ENCODE measurements around the gene GPN2.

DNA sequence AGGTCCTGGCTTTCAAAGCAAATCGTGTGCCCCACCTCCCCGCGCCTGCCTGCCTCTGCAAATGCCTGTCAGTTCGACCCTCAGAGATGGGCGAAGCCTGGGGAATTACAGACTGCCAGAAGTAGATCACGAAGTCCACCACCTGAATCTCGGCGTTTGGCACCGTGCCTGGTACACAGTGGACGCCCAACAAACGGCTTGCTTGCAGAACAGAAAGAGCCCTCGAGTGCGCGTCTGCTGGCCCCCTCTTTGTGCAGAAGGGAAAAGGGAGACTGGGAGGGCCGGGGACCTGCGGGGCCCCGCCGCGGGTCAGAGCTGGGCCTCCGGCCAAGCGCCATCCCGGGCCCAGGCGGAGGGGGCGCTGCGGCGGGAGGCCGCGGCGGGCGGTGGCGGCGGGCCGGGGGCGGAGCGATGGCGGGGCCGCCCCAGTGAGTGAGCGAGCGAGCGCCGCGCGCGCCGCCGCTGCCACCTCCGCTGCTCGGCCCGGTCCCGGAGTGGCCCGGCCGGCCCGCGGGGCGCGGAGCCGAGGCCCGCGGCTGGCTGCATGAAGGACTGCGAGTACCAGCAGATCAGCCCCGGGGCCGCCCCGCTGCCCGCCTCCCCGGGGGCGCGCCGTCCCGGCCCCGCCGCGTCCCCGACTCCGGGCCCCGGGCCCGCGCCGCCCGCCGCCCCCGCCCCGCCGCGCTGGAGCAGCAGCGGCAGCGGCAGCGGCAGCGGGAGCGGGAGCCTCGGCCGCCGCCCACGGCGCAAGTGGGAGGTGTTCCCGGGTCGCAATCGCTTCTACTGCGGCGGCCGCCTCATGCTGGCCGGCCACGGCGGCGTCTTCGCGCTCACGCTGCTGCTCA, 63.6 kb downstream of the GPN2 start, which contains the start of gene ZDHHC18:
- TF ChIP-seq, protein P1, sequence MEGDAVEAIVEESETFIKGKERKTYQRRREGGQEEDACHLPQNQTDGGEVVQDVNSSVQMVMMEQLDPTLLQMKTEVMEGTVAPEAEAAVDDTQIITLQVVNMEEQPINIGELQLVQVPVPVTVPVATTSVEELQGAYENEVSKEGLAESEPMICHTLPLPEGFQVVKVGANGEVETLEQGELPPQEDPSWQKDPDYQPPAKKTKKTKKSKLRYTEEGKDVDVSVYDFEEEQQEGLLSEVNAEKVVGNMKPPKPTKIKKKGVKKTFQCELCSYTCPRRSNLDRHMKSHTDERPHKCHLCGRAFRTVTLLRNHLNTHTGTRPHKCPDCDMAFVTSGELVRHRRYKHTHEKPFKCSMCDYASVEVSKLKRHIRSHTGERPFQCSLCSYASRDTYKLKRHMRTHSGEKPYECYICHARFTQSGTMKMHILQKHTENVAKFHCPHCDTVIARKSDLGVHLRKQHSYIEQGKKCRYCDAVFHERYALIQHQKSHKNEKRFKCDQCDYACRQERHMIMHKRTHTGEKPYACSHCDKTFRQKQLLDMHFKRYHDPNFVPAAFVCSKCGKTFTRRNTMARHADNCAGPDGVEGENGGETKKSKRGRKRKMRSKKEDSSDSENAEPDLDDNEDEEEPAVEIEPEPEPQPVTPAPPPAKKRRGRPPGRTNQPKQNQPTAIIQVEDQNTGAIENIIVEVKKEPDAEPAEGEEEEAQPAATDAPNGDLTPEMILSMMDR (IDR thresholded peaks at IDR 0.05 in 2 of 3, conservative IDR thresholded peaks at IDR 0.05 in 1 of 3; ENCODE audit: insufficient read depth in 2 of 3, low read depth in 1 of 3, low read length in 3 of 3) = peak; percentile 56 to 74 (median 64)
- no peak for TF ChIP-seq ZNF274 (IDR thresholded peaks at IDR 0.05; ENCODE audit: borderline replicate concordance, low read depth, low read length)
- TF ChIP-seq MEIS2 (IDR thresholded peaks at IDR 0.05; ENCODE audit: partially characterized antibody) = no peak
- no peak for TF ChIP-seq BHLHE40 (IDR thresholded peaks at IDR 0.05; ENCODE audit: low read length)
- TF ChIP-seq HDAC2 (IDR thresholded peaks at IDR 0.05) = no peak
- no peak for TF ChIP-seq CBX5 (IDR thresholded peaks at IDR 0.05; ENCODE audit: borderline replicate concordance, low read depth)
- TF ChIP-seq SMARCC2 (IDR thresholded peaks at IDR 0.05; ENCODE audit: low read depth) = no peak
- TF ChIP-seq SREBF1 (IDR thresholded peaks at IDR 0.05; ENCODE audit: borderline replicate concordance, low read depth, low read length) = no peak
- no peak for TF ChIP-seq ZKSCAN8 (CRISPR knock-in tag; IDR thresholded peaks at IDR 0.05)

Data from K562 (cell line).